AG09319 (cell line): Measurements from ENCODE around the gene IRF3.

Source experiments
- DNase-seq: peaks from one replicate; pipeline ENCODE4 v3.0.0-alpha.2; 2010; ENCODE audit warnings: low read depth; ENCODE audit errors: extremely low read depth
- CTCF ChIP-seq: IDR thresholded peaks from 2 replicates; pipeline ENCODE4 v1.5.1; 2011; ENCODE audit warnings: low read depth, mild to moderate bottlenecking, inconsistent platforms, low read length, moderate library complexity

Gene IRF3

DNA sequence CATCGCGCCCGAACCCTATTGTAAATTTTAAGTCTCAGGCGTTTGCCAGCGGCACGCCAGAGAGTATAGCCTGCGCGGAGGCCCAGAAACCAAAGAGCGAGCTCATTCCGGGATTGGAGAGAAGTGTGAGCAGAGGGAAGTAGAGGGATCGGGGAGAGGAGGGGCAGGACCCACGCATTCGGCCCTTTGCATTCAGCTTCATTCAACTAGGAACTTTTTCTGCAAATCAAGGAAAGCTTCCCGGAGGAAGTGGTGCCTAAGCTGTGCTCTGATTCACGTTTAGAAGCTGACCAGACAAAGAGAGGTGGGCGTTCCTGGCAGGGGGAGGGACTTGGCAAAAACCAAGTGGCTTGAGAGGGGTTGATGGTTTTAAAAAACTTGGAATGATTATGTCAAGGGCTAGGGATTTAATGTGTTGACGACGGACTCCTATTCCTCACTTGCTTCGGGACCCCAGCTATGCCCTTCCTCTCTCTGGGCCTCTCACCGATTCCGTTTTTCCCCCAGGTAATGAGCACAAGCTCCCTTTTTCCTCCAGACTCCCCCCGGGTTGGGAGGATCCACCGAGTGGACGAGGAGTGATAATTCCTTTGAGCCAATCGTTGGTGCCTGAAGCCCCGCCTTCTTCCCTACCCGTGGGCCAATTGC, 10.6 kb upstream of the IRF3 start:
- peak; percentile 88 for DNase-seq
- TF ChIP-seq CTCF = no peak

- TF ChIP-seq CTCF = peak; percentile 97
- DNase-seq = no peak
Observed at GRCh38 chr19:49672131-49672919, 6.7 kb upstream of the IRF3 start.

DNA sequence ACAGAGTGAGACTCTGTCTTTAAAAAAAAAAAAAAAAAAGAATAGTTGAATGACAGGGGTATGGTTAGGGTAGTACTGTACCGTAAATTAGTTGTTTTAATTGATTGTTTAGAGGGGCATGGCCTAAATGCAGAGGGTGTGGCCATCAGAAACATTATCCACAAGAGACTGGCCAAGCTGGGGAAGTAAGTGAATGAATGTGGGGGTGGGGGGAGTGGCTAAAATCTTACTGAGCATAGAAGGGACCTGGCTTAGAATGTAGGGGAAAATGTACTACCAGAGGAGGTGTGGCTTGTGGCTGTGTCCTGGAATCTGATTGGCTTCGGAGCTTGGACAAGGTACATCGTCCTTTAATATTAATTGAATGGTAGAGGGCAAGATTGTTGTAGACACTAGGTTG, 3.9 kb upstream of the IRF3 start:
- DNase-seq = no peak
- no peak for TF ChIP-seq CTCF

- no peak for TF ChIP-seq CTCF
- DNase-seq = no peak
Observed at GRCh38 chr19:49667473-49667872, 1.8 kb upstream of the IRF3 start.

GRCh38 chr19:49666120-49666444, 425 bp upstream of the IRF3 start:
- TF ChIP-seq CTCF = no peak
- DNase-seq = no peak

- DNase-seq = no peak
- no peak for TF ChIP-seq CTCF
Observed at GRCh38 chr19:49665036-49665350, 664 bp downstream of the IRF3 start.

- no peak for DNase-seq
- TF ChIP-seq CTCF = no peak; the same call in none of the 2 replicates
Observed at GRCh38 chr19:49664171-49665035, 1.3 kb downstream of the IRF3 start.
